Measurements from ENCODE around the gene SLC6A16. TPM values are rescaled to one million over a fixed set of nuclear protein-coding genes. Genes with fewer than 3 reads are reported as not detected.

SLC6A16 gene
- total RNA-seq, 1 donor from 2014 or later: 0.17 TPM

DNA sequence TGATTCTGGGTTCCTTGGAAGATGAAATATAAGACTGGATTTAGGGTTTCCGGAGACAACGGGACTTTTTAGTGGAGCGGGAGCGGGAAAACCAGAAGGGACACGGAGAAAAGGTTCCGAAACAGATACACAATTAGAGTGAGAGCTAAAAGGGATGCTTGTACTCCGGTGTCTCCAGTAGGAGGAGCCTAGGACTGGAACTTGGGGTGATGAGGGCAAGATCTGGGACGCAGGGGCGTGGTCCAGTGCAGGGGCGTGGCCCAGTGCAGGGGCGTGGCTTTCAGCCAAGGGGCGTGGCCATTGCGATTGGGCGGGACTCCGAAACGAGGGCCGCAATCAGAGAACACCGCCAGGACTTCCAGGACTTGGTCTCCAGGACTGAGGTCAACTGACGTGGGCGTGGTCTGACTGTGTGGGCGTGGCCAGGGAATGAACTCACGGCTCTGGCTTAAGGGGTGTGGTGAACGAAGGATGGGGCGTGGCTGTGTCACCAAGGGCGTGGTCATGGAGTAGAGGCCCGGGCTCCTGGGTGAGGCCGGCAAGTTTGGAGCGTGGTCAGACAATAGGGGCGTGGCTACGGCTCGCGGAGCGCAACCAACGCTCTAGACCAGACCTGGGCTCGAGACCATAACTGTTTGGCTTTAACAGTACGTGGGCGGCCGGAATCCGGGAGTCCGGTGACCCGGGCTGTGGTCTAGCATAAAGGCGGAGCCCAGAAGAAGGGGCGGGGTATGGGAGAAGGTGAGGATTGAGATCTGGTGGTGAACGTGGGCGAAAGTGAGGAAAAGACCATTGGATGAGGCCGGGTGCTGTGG, 38.5 kb upstream of the SLC6A16 start, which contains the start of gene DKKL1:
Gene DKKL1 (plus strand): TSS at position 610 of the 815 bp plus-strand sequence. CDS start 122 bp downstream, at position 732.
- peak; percentile 92 for DNase-seq (ENCODE audit: low read depth)
- Histone ChIP-seq H3K36me3 (ENCODE audit: control insufficient read depth, insufficient read depth, low read length) (no peaks in the 10 kb centered on the region), H3K4me3 (ENCODE audit: low read depth, low read length) (peak within 1 kb of the TSS; percentile 90), H3K27me3 (ENCODE audit: control insufficient read depth, insufficient read depth, low read length) (no peaks in the 10 kb centered on the region)
- TF ChIP-seq, protein P1, sequence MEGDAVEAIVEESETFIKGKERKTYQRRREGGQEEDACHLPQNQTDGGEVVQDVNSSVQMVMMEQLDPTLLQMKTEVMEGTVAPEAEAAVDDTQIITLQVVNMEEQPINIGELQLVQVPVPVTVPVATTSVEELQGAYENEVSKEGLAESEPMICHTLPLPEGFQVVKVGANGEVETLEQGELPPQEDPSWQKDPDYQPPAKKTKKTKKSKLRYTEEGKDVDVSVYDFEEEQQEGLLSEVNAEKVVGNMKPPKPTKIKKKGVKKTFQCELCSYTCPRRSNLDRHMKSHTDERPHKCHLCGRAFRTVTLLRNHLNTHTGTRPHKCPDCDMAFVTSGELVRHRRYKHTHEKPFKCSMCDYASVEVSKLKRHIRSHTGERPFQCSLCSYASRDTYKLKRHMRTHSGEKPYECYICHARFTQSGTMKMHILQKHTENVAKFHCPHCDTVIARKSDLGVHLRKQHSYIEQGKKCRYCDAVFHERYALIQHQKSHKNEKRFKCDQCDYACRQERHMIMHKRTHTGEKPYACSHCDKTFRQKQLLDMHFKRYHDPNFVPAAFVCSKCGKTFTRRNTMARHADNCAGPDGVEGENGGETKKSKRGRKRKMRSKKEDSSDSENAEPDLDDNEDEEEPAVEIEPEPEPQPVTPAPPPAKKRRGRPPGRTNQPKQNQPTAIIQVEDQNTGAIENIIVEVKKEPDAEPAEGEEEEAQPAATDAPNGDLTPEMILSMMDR (IDR thresholded peaks at IDR 0.05; ENCODE audit: insufficient read depth, low read length, poor library complexity, severe bottlenecking): peak; percentile 14

DNA sequence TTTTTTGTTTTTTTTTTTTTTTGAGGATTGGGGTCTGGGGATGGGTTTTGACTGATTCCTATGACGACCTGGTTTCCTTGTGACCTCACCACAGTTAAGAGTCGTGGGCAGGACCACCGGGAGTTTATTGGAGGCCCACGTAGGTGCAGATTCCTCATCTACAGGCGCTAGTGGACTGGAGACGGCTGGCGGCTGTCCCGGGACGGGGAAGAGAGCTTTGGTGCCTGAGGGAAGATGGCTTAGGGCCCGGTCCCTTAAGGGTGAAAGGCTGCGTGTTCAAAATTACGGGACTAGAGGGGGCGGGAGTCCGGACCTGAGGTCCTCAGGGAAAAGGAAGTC, 37.9 kb upstream of the SLC6A16 start:
- peak overlapping the region; percentile 90 for H3K4me3 ChIP-seq (ENCODE audit: low read depth, low read length)
- no peaks in the 10 kb centered on the region for H3K27me3 ChIP-seq (ENCODE audit: control insufficient read depth, insufficient read depth, low read length)
- DNase-seq (ENCODE audit: low read depth): no peak
- no peaks in the 10 kb centered on the region for H3K36me3 ChIP-seq (ENCODE audit: control insufficient read depth, insufficient read depth, low read length)
- TF ChIP-seq, protein P1 (IDR thresholded peaks at IDR 0.05; ENCODE audit: insufficient read depth, low read length, poor library complexity, severe bottlenecking): no peak

DNA sequence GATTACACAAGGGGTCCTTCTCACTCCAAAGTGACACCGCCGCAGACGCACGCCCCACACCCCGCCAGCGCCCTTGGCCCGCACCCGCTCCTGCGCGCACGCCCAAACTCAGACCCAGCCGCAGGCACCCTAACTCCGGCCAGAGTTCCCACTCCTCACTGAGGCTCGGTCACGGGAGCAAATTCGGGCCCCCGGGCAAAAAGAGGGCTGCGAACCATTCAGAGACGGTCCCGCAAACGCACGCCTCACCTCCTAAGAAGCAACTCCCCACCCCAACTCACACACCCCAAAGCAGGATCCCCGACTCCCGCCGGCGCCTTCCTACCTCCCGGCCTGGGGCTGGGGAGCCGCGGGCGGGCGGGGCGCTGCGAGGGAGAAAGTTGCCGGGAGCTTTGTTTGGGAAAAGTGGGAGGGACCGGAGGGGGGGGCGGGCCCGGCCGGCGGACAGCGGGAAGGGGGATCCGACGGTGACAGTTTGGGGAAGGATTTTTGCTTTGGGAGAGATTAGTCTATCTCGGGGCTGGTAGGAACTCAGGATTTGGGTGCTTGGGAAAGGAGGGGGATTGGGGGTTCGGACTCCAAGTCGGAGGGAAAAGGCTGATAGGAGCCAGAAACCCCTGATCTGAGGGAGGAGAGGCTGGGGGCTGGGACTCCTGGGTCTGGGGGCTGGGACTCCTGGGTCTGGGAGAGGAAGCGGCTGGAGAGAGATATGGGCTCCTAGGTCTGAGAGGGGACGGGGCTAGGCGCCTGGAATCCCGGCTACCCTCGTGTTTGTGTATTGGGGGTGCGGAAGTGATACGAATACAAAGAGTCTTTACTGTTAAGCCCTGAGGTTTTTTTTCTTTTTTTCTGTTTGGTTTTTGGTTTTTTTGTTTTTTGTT, 37.3 kb upstream of the SLC6A16 start, which contains the start of gene TEAD2:
Gene TEAD2 (minus strand): TSS at position 369 of the 881 bp plus-strand sequence. CDS start 2,341 bp downstream, outside the sequence.
- DNase-seq (ENCODE audit: low read depth): no peak
- no peaks in the 10 kb centered on the region for H3K36me3 ChIP-seq (ENCODE audit: control insufficient read depth, insufficient read depth, low read length)
- H3K4me3 ChIP-seq (ENCODE audit: low read depth, low read length): peak within 1 kb of the TSS; percentile 90
- H3K27me3 ChIP-seq (ENCODE audit: control insufficient read depth, insufficient read depth, low read length): no peaks in the 10 kb centered on the region
- TF ChIP-seq, protein P1 (IDR thresholded peaks at IDR 0.05; ENCODE audit: insufficient read depth, low read length, poor library complexity, severe bottlenecking): no peak

DNA sequence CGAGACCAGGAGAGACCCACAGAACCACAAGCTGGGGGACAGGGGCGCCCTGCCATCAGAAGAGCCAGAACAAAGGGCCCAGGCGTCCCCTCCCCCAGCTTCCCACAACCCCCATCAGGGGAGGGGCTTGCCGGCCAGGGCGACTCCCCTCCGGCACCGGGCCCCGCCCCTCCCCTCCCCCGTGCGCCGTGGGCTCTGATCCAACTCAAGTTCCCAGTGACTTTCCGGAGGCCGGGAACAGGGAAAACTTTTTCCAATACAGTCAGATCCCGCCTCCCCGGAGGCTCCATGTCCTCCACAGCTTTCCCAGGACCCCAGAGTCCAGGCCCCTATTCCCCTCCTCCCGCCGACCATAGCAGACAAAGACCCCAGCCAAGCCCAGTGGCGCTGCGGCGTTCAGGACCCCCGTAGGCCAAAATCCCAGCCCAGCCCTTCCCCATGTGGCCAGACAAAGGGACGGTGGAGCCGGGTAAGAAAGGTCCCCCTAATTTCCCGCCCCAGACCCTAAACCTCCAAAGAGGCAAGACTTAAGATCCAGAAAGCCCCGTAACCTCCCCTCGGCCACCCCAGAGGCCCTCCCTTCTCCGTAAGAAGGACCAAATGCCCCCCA, 36.6 kb upstream of the SLC6A16 start:
- no peak for DNase-seq (ENCODE audit: low read depth)
- H3K27me3 ChIP-seq (ENCODE audit: control insufficient read depth, insufficient read depth, low read length): no peaks in the 10 kb centered on the region
- peak overlapping the region; percentile 90 for H3K4me3 ChIP-seq (ENCODE audit: low read depth, low read length)
- TF ChIP-seq, protein P1 (IDR thresholded peaks at IDR 0.05; ENCODE audit: insufficient read depth, low read length, poor library complexity, severe bottlenecking): no peak
- H3K36me3 ChIP-seq (ENCODE audit: control insufficient read depth, insufficient read depth, low read length): no peaks in the 10 kb centered on the region

DNA sequence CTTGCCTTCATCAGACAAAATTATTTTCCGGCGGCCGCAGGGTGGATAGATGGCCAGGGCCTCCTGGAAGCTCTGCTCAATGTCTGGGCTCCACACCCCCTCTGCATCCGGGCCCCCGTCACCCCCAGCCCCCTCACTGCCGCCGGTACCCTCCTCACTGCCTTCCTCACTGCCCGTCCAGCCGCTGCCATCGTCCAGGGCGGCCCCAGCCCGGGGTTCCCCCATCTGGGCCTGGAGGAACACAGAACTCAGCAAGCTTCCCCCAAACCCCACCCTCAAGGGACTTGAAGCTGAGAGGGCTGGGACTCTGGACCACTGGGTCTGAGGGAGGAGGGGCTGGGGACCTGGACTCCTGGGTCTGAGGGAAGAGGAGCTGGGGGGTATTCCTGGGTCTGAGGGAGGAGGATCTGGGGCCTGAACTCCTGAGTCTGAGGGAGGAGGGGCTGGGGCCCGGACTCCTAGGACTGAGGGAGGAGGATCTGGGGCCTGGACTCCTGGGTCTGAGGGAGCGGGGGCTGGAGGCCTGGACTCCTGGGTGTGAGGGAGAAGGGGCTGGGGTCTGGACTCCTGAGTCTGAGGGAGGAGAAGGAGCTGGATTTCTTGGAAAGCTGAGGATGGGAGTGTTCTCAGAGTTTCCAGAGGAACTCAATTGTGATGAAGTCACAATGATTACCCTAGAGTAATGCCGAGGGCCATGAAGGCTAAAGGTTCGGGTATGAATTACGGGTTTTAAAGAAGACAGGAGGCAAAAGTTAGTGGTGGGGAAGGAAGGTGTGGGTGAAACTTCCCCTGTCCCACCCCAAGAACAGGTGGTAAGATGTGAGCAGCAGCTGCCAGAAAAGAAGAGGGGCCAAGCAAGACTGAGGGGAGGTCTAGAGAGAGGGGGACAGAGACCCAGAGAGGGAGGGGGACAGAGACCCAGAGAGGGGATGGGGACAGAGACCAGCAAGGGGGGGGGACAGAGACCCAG, 35.1 kb upstream of the SLC6A16 start:
- H3K4me3 ChIP-seq (ENCODE audit: low read depth, low read length): peak overlapping the region; percentile 90
- H3K27me3 ChIP-seq (ENCODE audit: control insufficient read depth, insufficient read depth, low read length): no peaks in the 10 kb centered on the region
- peaks cover 2% of the 10 kb centered on the region for H3K36me3 ChIP-seq (ENCODE audit: control insufficient read depth, insufficient read depth, low read length)
- TF ChIP-seq, protein P1 (IDR thresholded peaks at IDR 0.05; ENCODE audit: insufficient read depth, low read length, poor library complexity, severe bottlenecking): no peak
- DNase-seq (ENCODE audit: low read depth): no peak

Data from kidney epithelial cell (primary cell).